Diencephalon (tissue), 1 donor: ENCODE data around the gene SERPINA7. TPM values are rescaled to one million over a fixed set of nuclear protein-coding genes. Genes with fewer than 3 reads are reported as not detected.

Source experiments
- total RNA-seq: library from RNA; depleted of rRNA; stranded (reverse); fragments of >200 nt; gene quantifications from one replicate; pipeline ENCODE4 v1.2.3, GENCODE V29; 2014

SERPINA7 gene, protein sequence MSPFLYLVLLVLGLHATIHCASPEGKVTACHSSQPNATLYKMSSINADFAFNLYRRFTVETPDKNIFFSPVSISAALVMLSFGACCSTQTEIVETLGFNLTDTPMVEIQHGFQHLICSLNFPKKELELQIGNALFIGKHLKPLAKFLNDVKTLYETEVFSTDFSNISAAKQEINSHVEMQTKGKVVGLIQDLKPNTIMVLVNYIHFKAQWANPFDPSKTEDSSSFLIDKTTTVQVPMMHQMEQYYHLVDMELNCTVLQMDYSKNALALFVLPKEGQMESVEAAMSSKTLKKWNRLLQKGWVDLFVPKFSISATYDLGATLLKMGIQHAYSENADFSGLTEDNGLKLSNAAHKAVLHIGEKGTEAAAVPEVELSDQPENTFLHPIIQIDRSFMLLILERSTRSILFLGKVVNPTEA
- not detected for total RNA-seq

DNA sequence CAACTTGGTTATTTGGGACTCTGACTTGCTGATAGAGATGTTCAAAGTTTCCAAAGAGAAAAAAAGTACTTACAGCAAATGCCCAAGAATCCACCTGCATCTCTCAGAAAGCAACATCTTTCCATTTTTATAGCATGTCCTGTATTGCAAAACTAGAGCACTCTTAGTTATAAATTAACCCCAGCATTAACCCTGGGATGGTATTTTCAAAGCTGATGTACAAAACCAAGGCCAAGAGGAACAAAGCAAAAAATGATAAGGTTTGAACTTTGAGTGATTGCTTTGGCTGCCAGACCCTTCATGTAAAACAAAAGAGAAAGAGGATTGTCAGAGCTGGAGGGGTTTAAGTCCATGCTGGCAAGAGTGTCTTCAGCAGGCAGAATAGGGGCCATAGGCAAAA, at the start of gene SERPINA7:
SERPINA7 (minus strand) TSS at position 103 of the 400 bp plus-strand sequence. CDS start 1,669 bp downstream, outside the sequence.

Other genes starting within 250 kb of the SERPINA7 start
- 0.46 TPM for gene NRK, start 216.2 kb downstream of the SERPINA7 start, total RNA-seq
- 4.2 TPM for gene PWWP3B, start 129.6 kb upstream of the SERPINA7 start, total RNA-seq